ENCODE measurements around the gene CORO1C. TPM values are rescaled to one million over a fixed set of nuclear protein-coding genes. Genes with fewer than 3 reads are reported as not detected.
A peak's percentile ranks its signal among the peaks of the same experiment; 100 is the strongest.

The CORO1C gene
- total and polyA plus RNA-seq, 10 donors = 12.0 to 119 (median 74.8) TPM

- 67 to 78% (median 70%) methylated on average over 9 to 10 of the region's 10 CpGs for WGBS, 5 donors
- no peak overlapping the region for H3K27ac ChIP-seq
Observed at GRCh38 chr12:108596854-108597558, 134.3 kb downstream of the CORO1C start.

GRCh38 chr12:108595711-108596647 lies 135.3 kb downstream of the CORO1C start:
- intact Hi-C loops (cut with DNase I; ENCODE audit: low total_unique reads) = no loop called here
- H3K36me3 ChIP-seq = peaks cover 0 to 6% (median 0%) of the 10 kb centered on the region in 6 donors
- H3K27ac ChIP-seq = no peak overlapping the region
- peak overlapping the region in 2 of 8 donors; percentile 8 to 23 for H3K4me3 ChIP-seq
- peaks cover 0 to 22% (median 3%) of the 10 kb centered on the region in 6 donors for H3K4me1 ChIP-seq
- H3K27me3 ChIP-seq (replicated peaks in 1 of 7) = no peaks in the 10 kb centered on the region
- TF ChIP-seq POLR2AphosphoS5 (IDR thresholded peaks at IDR 0.05) (no peak), CTCF (IDR thresholded peaks at IDR 0.05 in 8 of 11, conservative IDR thresholded peaks at IDR 0.05 in 3 of 11) (no peak), POLR2A (IDR thresholded peaks at IDR 0.05) (no peak)
- 81 to 91% (median 85%) methylated on average over 16 to 17 of the region's 17 CpGs for WGBS, 5 donors
- no peak for DNase-seq
- H3K9me3 ChIP-seq = no peaks in the 10 kb centered on the region

More at GRCh38 chr12:108596854-108597558, 134.3 kb downstream of the CORO1C start:
- TF ChIP-seq POLR2A (IDR thresholded peaks at IDR 0.05) (no peak), CTCF (IDR thresholded peaks at IDR 0.05 in 8 of 11, conservative IDR thresholded peaks at IDR 0.05 in 3 of 11) (no peak), POLR2AphosphoS5 (IDR thresholded peaks at IDR 0.05) (no peak)
- intact Hi-C loops (cut with DNase I; ENCODE audit: low total_unique reads) = no loop called here
- peak overlapping the region in 5 of 8 donors; percentile 8 to 43 (median 23) for H3K4me3 ChIP-seq
- no peaks in the 10 kb centered on the region for H3K27me3 ChIP-seq (replicated peaks in 1 of 7)
- peaks cover 0 to under 1% (median 0%) of the 10 kb centered on the region in 6 donors for H3K36me3 ChIP-seq
- peaks cover 0 to 22% (median 3%) of the 10 kb centered on the region in 6 donors for H3K4me1 ChIP-seq
- no peaks in the 10 kb centered on the region for H3K9me3 ChIP-seq
- no peak for DNase-seq

Small RNA genes within 50 kb of the gene (microRNA-seq; reads per million reads assigned to microRNA genes)
- gene MIR4496 = 0 to 1.8 (median 0) reads per million in 3 donors

Small RNA genes within 50 kb of the gene (small RNA-seq; reads per million reads assigned to genes)
- gene AC087893.2 (0 reads per million in 4 donors), gene RF00019 (0 reads per million in 4 donors), gene RF00561 (0 reads per million in 4 donors), gene RNU7-169P (0 reads per million in 4 donors)

Other genes starting within 250 kb of the CORO1C start
- 10 to 100 TPM in 1 of 7 donors, 1 to 10 TPM in 6; 5.9 to 12.7 (median 8.7) TPM for gene FICD, start 216.2 kb downstream of the CORO1C start, total RNA-seq
- gene FICD, start 216.2 kb downstream of the CORO1C start, polyA plus RNA-seq = 1 to 10 TPM; 1.1 to 2.3 (median 1.1) TPM
- gene SART3, start 170.3 kb downstream of the CORO1C start, total RNA-seq = 100 to 1,000 TPM in 1 of 7 donors, 10 to 100 TPM in 6; 61.4 to 118 (median 72.1) TPM
- gene SART3, start 170.3 kb downstream of the CORO1C start, polyA plus RNA-seq = 10 to 100 TPM; 13.1 to 19.8 (median 14.6) TPM
- 100 to 1,000 TPM in 6 of 7 donors, 10 to 100 TPM in 1; 98.9 to 220 (median 144) TPM for gene ISCU, start 168.9 kb downstream of the CORO1C start, total RNA-seq
- 100 to 1,000 TPM; 182 to 204 (median 187) TPM for gene ISCU, start 168.9 kb downstream of the CORO1C start, polyA plus RNA-seq
- gene TMEM119, start 133.4 kb downstream of the CORO1C start, total RNA-seq = 10 to 100 TPM in 5 of 7 donors, 1 to 10 TPM in 2; 8.8 to 23.8 (median 14.1) TPM
- gene TMEM119, start 133.4 kb downstream of the CORO1C start, polyA plus RNA-seq = 10 to 100 TPM; 17.7 to 50.0 (median 34.8) TPM
- gene SELPLG, start 97.6 kb downstream of the CORO1C start, total RNA-seq = 100 to 1,000 TPM in 3 of 7 donors, 10 to 100 TPM in 4; 68.4 to 220 (median 91.7) TPM
- gene SELPLG, start 97.6 kb downstream of the CORO1C start, polyA plus RNA-seq = 10 to 100 TPM; 23.6 to 30.9 (median 23.7) TPM
- 10 to 100 TPM; 32.2 to 71.3 (median 47.8) TPM for gene SSH1, start 126.1 kb upstream of the CORO1C start, total RNA-seq
- gene SSH1, start 126.1 kb upstream of the CORO1C start, polyA plus RNA-seq = 1 to 10 TPM; 1.7 to 8.6 (median 2.7) TPM
- under 1 TPM in 1 of 7 donors, not detected in 6; 0.42 TPM for gene DAO, start 148.6 kb upstream of the CORO1C start, total RNA-seq
- not detected for gene DAO, start 148.6 kb upstream of the CORO1C start, polyA plus RNA-seq

All from spleen (tissue), 11 donors.